ENCODE results near the gene NTMT1.
A peak's percentile ranks its signal among the peaks of the same experiment; 100 is the strongest.

Gene NTMT1

DNA sequence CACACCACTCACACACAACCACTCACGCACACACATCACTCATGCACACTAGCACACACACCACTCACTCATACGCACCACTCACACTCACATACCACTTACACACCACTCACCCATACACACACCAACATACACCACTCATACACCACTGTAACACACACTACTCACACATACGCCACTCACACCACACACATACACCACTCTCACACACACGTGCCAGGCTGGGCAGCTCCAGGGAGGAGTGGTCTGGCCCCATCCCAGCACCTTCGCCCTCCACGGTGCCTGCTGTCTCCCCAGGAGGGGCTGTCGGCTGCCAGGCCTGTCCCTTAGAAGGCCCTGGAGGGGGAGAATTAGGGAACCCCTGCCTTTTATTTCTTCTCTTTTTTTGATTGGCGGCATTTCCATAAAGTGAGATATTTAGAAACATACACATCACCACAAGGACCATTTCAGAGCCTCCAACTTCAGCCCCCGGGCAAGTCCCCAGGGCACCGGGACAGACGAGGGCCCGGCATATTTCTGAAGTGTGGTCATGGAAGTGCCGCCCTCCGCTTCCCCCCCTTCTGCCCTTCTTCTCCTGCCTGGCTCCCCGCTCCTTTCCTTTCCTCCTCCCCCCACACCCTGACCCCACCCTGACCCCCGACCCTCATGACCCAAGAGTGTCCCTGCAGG, 22.3 kb downstream of the NTMT1 start:
- 67 to 72% methylated on average over 8 of the region's 16 CpGs for WGBS, 2 experiments (ENCODE audit: insufficient coverage in 2 of 2)
- no peak overlapping the region for H3K27ac ChIP-seq (ENCODE audit: low read depth, low read length, severe bottlenecking)

DNA sequence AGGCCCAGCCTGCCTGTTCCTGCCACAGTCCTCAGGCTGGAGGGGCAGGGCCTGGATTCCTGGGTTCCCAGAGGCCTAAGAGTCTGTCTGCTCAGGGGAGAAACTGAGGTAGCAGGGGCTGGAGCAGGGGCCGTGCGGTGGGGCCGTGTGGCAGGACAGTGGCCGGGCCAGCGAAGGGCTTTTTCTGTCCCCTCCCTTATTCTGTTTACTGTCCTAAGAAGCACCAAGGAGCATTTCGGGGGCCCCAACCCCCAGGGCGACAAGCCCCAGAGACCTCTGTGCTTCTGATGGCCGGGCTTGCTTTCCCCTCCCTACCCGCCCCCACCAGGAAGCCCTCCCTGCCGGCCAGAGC, 22.8 kb downstream of the NTMT1 start:
- Histone ChIP-seq H3K27ac (ENCODE audit: low read depth, low read length, severe bottlenecking) (no peak overlapping the region), H3K9me3 (ENCODE audit: control insufficient read depth, low read length) (no peaks in the 10 kb centered on the region), H3K4me3 (ENCODE audit: extremely low read depth, insufficient read depth, low read length, poor library complexity, severe bottlenecking) (no peak overlapping the region), H3K36me3 (ENCODE audit: control insufficient read depth, insufficient read depth, low read length) (no peaks in the 10 kb centered on the region), H3K4me1 (ENCODE audit: control insufficient read depth, insufficient read depth, low read length, poor library complexity, severe bottlenecking) (peaks cover 10% of the 10 kb centered on the region)
- 87 to 96% methylated on average over 5 of the region's 10 CpGs for WGBS, 2 experiments (ENCODE audit: insufficient coverage in 2 of 2)

More for the DNA sequence above, 22.3 kb downstream of the NTMT1 start:
- Histone ChIP-seq H3K4me3 (ENCODE audit: extremely low read depth, insufficient read depth, low read length, poor library complexity, severe bottlenecking) (no peak overlapping the region), H3K36me3 (ENCODE audit: control insufficient read depth, insufficient read depth, low read length) (no peaks in the 10 kb centered on the region), H3K4me1 (ENCODE audit: control insufficient read depth, insufficient read depth, low read length, poor library complexity, severe bottlenecking) (peaks cover 10% of the 10 kb centered on the region), H3K9me3 (ENCODE audit: control insufficient read depth, low read length) (no peaks in the 10 kb centered on the region)

DNA sequence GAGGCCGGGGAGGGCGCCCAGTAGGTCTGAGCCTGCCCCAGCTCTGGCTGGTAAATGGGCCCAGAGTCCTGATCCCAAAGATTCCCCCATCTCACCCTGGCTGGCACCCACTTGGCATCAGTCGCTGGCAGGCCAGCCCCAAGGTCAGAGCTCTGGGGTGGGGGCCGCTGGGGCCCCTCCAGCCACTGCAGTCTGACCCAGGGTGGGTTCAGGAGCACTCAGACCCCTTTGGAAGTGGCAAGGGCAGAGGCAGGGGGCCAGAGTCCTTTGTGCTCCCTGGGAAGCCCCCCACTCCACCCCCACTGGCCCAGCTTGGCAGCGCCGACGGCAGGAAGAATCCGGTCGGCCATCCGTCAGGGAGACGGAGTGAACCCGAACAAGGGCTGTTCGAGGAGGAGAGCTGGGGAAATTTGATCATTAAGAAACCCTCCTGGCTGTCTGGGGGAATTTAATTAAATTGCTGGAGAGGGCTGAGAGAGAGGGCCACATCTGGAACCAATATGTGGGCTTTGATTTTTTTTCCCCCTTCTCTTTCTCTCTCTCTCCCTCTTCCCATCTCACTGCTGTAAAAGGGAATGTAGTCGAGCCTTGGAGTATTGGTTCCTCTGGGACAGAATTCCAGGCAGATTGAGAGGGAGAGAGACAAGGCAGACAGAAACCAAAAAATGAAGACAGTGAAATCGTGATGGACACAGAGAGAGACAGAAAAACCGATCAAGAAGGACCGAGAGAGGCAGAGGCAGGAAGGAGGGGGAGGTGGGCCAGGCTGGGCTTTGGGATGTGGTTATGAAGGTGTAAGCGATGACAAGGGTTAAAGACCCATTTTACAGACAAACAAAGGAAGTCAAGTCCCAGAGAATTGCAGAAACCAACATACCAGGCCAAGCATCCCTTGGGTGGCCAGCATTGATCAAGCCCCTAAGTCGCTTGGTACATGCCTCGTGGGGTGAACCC, 24.0 kb downstream of the NTMT1 start:
- Histone ChIP-seq H3K9me3 (ENCODE audit: control insufficient read depth, low read length) (no peaks in the 10 kb centered on the region), H3K4me1 (ENCODE audit: control insufficient read depth, insufficient read depth, low read length, poor library complexity, severe bottlenecking) (peaks cover 10% of the 10 kb centered on the region), H3K4me3 (ENCODE audit: extremely low read depth, insufficient read depth, low read length, poor library complexity, severe bottlenecking) (no peak overlapping the region), H3K27ac (ENCODE audit: low read depth, low read length, severe bottlenecking) (peak overlapping the region; percentile 25), H3K36me3 (ENCODE audit: control insufficient read depth, insufficient read depth, low read length) (no peaks in the 10 kb centered on the region)
- WGBS, 2 experiments (ENCODE audit: insufficient coverage in 2 of 2): 80 to 92% methylated on average over 7 to 16 of the region's 20 CpGs

DNA sequence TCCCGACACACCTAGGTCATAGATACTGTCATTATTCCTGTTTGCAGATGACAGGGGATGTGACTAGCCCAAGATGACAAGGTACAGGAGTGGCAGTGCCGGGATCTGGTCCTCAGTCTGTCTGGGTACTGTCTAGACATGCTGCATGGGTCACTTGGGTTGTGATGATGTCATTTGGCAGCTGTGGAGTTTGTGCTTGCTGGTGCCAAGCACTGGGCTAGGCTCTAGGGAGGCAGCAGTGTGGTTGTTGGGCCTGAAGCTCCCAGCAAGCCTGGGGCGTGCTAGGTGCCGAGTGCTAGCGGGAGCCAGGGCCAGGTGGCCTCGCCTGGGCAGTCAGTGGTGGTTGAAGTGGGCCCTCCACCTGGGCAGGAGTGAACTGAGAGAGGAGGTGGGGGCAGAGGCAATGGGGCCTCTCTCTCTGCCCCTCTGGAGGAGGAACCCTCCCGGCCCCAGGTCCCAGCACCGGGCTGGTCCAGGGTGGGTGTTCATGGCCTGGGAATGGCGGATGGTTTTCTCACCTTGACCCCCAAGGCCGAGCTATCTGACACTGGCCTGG, 24.8 kb downstream of the NTMT1 start:
- Histone ChIP-seq H3K4me3 (ENCODE audit: extremely low read depth, insufficient read depth, low read length, poor library complexity, severe bottlenecking) (no peak overlapping the region), H3K9me3 (ENCODE audit: control insufficient read depth, low read length) (no peaks in the 10 kb centered on the region), H3K27ac (ENCODE audit: low read depth, low read length, severe bottlenecking) (no peak overlapping the region), H3K4me1 (ENCODE audit: control insufficient read depth, insufficient read depth, low read length, poor library complexity, severe bottlenecking) (peaks cover 10% of the 10 kb centered on the region), H3K36me3 (ENCODE audit: control insufficient read depth, insufficient read depth, low read length) (no peaks in the 10 kb centered on the region)
- WGBS, 2 experiments (ENCODE audit: insufficient coverage in 2 of 2): 90 to 93% methylated on average over 4 to 10 of the region's 10 CpGs

DNA sequence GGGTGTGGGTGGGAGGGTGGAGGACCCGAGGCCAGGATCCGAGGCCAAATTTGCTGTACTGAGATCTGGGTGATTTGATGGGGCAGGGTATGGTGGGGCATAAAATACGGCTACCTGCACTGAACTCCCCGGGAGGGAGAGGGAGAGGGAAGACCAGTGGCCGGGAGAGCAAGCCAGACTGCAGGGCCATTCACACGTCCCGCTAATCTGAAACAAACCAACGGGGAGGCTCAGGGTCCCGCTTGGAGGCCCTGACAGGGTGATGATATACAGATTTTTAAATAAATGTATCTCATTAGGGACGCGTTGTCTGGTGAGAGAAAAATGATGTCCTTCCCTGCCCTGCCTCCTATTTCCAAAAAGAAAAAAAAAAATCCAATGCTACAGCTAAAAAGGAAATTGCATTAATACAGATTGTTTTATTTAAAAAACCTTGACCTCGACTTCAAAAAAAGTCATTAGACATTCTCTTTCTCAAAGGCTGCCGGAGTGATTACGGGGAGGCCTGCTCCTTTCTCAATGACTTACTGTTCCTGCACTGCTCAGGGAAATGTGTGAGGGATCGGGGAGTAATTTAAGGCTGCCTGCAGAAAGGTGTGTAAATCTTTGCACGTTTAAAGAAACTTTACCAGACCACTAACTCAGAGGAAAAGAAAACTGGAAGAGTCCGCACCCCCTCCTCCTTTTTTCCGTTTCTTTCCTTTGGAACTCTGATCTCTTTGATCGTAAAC, 28.0 kb downstream of the NTMT1 start:
- Histone ChIP-seq H3K36me3 (ENCODE audit: control insufficient read depth, insufficient read depth, low read length) (no peaks in the 10 kb centered on the region), H3K4me1 (ENCODE audit: control insufficient read depth, insufficient read depth, low read length, poor library complexity, severe bottlenecking) (no peaks in the 10 kb centered on the region), H3K4me3 (ENCODE audit: extremely low read depth, insufficient read depth, low read length, poor library complexity, severe bottlenecking) (no peak overlapping the region), H3K9me3 (ENCODE audit: control insufficient read depth, low read length) (no peaks in the 10 kb centered on the region), H3K27ac (ENCODE audit: low read depth, low read length, severe bottlenecking) (no peak overlapping the region)
- 66 to 79% methylated on average over 7 to 9 of the region's 19 CpGs for WGBS, 2 experiments (ENCODE audit: insufficient coverage in 2 of 2)

DNA sequence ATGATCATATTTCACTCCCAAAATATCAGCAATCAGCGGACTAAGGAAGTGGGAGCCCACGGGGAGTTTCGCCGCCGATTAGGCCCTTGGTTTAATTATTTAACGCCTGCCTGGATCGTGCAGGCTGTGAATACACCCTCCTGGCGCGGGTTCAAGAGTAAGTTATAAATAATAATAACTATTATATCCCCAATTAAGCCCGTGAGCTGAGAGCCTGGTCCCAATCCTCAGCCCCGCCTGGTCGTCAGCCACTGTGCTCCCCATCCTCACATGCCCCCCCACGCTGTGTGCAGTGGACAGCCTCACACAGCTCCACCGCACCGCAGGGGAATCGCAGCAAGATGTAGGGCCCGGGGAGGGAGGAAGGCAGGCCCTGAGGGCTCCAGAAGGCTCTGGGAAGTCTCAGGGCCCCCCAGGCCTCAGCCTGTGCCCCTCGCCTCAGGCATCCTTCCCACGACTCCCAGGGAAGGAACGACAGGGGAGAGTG, 28.6 kb downstream of the NTMT1 start:
- Histone ChIP-seq H3K36me3 (ENCODE audit: control insufficient read depth, insufficient read depth, low read length) (no peaks in the 10 kb centered on the region), H3K4me3 (ENCODE audit: extremely low read depth, insufficient read depth, low read length, poor library complexity, severe bottlenecking) (no peak overlapping the region), H3K9me3 (ENCODE audit: control insufficient read depth, low read length) (no peaks in the 10 kb centered on the region), H3K4me1 (ENCODE audit: control insufficient read depth, insufficient read depth, low read length, poor library complexity, severe bottlenecking) (no peaks in the 10 kb centered on the region), H3K27ac (ENCODE audit: low read depth, low read length, severe bottlenecking) (no peak overlapping the region)
- WGBS, 2 experiments (ENCODE audit: insufficient coverage in 2 of 2): 81 to 87% methylated on average over 4 to 5 of the region's 20 CpGs

DNA sequence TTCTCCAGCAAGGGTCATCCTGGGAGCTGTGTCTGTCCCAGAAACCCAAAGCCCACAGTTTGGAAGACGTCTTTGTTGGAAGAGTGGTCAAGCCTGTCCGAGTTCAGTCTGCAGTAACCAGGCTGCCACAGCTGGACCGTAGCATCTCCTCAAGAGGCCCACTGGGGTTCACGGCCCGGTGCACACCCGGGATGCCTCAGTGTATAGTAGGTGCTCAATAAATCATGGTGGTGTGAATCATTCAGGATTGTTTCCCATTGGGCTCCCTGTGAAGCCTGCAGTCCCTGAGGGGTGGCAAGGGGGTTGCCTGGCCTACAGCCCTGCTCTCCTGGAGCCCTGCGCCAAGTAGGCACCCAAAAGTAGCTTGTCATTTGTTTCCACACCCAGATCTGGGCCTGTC, 29.2 kb downstream of the NTMT1 start:
- Histone ChIP-seq H3K4me1 (ENCODE audit: control insufficient read depth, insufficient read depth, low read length, poor library complexity, severe bottlenecking) (no peaks in the 10 kb centered on the region), H3K27ac (ENCODE audit: low read depth, low read length, severe bottlenecking) (no peak overlapping the region), H3K4me3 (ENCODE audit: extremely low read depth, insufficient read depth, low read length, poor library complexity, severe bottlenecking) (no peak overlapping the region), H3K9me3 (ENCODE audit: control insufficient read depth, low read length) (no peaks in the 10 kb centered on the region), H3K36me3 (ENCODE audit: control insufficient read depth, insufficient read depth, low read length) (no peaks in the 10 kb centered on the region)
- 93 to 98% methylated on average over 5 to 7 of the region's 7 CpGs for WGBS, 2 experiments (ENCODE audit: insufficient coverage in 2 of 2)

DNA sequence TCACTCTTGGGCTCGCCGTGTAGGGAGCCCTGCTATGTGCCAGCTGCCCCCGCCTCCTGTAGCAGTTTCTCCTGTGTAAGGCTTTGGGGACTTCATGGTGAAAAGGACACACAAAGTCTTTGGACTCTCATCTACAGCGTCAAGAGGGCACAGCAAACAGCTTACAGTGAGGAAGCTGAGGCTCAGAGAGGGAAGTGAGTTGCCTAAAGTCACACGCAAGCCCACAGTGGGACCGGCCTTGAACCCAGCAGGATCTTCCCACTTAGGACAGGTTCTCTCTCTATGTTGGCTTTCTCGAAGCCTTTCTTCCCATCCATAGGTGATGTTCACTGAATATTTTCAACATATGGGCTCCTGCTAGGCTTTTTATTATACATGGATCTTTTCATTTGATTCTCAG, 29.7 kb downstream of the NTMT1 start:
- H3K27ac ChIP-seq (ENCODE audit: low read depth, low read length, severe bottlenecking): no peak overlapping the region
- no peak overlapping the region for H3K4me3 ChIP-seq (ENCODE audit: extremely low read depth, insufficient read depth, low read length, poor library complexity, severe bottlenecking)
- WGBS, 2 experiments (ENCODE audit: insufficient coverage in 2 of 2): 90 to 91% methylated on average over 4 of the region's 7 CpGs
- H3K36me3 ChIP-seq (ENCODE audit: control insufficient read depth, insufficient read depth, low read length): no peaks in the 10 kb centered on the region
- no peaks in the 10 kb centered on the region for H3K4me1 ChIP-seq (ENCODE audit: control insufficient read depth, insufficient read depth, low read length, poor library complexity, severe bottlenecking)
- no peaks in the 10 kb centered on the region for H3K9me3 ChIP-seq (ENCODE audit: control insufficient read depth, low read length)

DNA sequence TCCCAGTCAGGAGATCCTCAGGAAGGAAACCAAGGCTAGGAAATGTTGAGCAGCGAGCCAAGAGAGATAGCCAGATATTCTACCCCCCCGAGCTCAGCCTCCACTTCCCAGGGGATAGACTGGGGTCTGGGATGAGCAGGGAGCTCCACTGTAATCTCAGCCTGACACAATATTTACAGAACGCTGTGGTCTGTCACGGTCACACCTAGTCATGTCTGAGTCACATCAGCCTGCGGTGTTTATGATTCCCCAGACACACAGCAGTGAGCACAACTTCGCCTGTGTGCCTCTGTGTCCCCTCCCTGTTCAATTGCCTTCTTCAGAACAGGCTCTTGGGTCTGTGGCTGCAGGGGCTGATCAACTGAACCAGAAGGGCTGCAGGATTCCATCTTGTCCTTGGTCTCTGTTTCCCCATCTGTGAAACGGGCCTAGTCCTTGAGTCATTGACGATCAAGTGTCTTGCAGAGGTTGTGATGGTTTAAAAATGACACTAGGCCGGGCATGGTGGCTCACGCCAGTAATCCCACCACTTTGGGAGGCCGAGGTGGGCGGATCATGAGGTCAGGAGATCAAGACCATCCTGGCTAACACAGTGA, 30.9 kb downstream of the NTMT1 start:
- Histone ChIP-seq H3K27ac (ENCODE audit: low read depth, low read length, severe bottlenecking) (no peak overlapping the region), H3K9me3 (ENCODE audit: control insufficient read depth, low read length) (no peaks in the 10 kb centered on the region), H3K4me3 (ENCODE audit: extremely low read depth, insufficient read depth, low read length, poor library complexity, severe bottlenecking) (no peak overlapping the region), H3K36me3 (ENCODE audit: control insufficient read depth, insufficient read depth, low read length) (no peaks in the 10 kb centered on the region), H3K4me1 (ENCODE audit: control insufficient read depth, insufficient read depth, low read length, poor library complexity, severe bottlenecking) (no peaks in the 10 kb centered on the region)
- 86 to 90% methylated on average over 8 to 12 of the region's 12 CpGs for WGBS, 2 experiments (ENCODE audit: insufficient coverage in 2 of 2)

DNA sequence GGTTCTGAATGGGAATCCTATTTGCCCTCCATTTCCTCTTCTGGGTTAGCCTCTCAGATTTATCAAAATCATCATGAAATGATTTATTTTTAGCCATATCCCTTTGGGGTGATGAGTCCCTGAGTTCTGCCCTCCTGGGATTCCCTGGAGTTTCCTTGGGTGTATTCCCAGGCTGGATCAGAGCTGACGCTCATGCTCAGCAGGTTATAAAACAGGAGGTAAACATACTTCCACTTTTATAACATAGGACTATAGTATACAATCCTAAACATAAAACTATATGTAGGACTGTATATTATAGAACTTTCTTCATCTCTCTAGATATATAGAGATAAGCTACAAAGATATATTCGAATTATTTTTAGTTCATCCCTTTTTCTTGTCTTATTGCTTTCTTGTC, 35.1 kb downstream of the NTMT1 start:
- H3K9me3 ChIP-seq (ENCODE audit: control insufficient read depth, low read length): no peaks in the 10 kb centered on the region
- H3K4me1 ChIP-seq (ENCODE audit: control insufficient read depth, insufficient read depth, low read length, poor library complexity, severe bottlenecking): no peaks in the 10 kb centered on the region
- WGBS, 2 experiments (ENCODE audit: insufficient coverage in 2 of 2): 80 to 88% methylated on average over 1 of the region's 2 CpGs
- H3K27ac ChIP-seq (ENCODE audit: low read depth, low read length, severe bottlenecking): no peak overlapping the region
- H3K4me3 ChIP-seq (ENCODE audit: extremely low read depth, insufficient read depth, low read length, poor library complexity, severe bottlenecking): no peak overlapping the region
- no peaks in the 10 kb centered on the region for H3K36me3 ChIP-seq (ENCODE audit: control insufficient read depth, insufficient read depth, low read length)
